ENCODE measurements around the gene EPS8. TPM values are rescaled to one million over a fixed set of nuclear protein-coding genes. Genes with fewer than 3 reads are reported as not detected.

EPS8 gene
- total and polyA plus RNA-seq, 4 donors = 56.0 to 165 (median 129) TPM

DNA sequence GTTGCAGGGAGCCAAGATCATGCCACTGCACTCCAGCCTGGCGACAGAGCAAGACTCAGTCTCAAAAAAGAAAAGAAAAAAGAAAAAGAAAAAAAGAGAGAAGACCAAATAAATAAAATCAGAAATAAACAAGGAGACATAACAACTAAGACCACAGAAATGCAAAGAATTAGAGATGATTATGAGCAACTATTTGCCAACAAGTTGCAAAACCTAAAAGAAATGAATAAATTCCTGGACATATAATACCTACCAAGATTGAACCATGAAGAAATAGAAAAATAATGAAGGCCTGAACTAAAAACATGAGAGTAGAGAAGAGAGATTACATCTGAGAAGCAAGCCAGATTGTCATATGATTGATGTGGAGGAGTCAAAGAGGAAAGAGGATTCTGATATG lies 17.6 kb upstream of the EPS8 start:
- Histone ChIP-seq H3K9me3 (ENCODE audit: control insufficient read depth, low read length) (no peaks in the 10 kb centered on the region), H3K4me1 (ENCODE audit: control insufficient read depth in 1 of 2, insufficient read depth in 2 of 2, low read length in 2 of 2) (no peaks in the 10 kb centered on the region), H3K27ac (ENCODE audit: low read depth in 1 of 2, low read length in 2 of 2) (no peak overlapping the region), H3K4me3 (ENCODE audit: low read length in 2 of 2) (no peak overlapping the region), H3K36me3 (ENCODE audit: control insufficient read depth in 1 of 2, insufficient read depth in 2 of 2, low read length in 1 of 2) (no peaks in the 10 kb centered on the region), H3K27me3 (ENCODE audit: control insufficient read depth in 1 of 2, insufficient read depth in 2 of 2, low read length in 1 of 2) (no peaks in the 10 kb centered on the region)
- WGBS, 2 donors = 96 to 100% methylated on average over 1 of the region's 1 CpG
- ATAC-seq (ENCODE audit: low FRiP score) (no peak), DNase-seq (no peak)
- intact Hi-C loops (cut with DNase I) = no loop called here

DNA sequence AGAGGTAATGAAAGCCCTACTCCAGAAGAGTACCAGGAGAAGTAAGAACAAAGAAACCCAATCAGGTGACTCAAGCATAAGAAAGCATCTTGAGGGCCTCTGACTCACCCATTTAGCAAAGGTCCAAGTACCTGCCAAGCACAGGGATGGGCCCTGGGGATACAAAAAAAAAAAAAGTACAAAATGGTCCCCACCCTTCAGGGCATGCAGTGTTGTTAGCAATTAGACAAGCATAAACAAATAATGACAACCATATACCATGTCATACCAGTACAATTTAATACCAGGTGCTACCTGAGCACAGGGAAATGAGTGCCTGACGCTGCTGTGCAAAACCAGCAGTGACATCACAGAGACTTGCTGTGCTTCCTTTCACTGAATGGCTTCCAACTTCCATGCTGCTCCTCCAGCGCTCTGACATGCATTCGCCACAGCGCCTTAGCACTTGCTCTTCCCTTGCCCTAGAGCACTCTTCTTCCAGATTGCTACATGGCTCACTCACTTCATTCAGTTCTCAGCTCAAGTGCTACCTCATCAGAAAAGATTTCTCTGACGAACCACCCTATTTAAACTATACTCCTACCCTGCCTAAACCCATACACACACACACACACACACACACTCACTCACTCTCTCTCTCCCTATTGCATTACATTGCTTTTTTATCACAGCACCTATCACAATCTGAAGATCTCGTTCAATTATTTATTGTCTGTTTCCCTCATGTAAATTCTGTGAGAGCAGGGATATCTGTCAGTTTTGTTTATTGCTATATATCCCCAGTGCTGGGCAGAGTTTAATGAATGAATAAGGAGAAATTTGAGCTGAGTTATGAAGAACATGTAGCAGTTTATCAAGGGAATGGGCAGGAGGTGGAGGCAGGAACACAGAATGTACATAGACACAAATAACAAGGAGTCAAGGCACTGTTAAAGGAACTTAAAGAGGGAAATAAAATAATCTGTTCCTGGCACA lies 12.9 kb upstream of the EPS8 start:
- no peaks in the 10 kb centered on the region for H3K9me3 ChIP-seq (ENCODE audit: control insufficient read depth, low read length)
- WGBS, 2 donors = 94% methylated on average over 6 of the region's 6 CpGs
- H3K36me3 ChIP-seq (ENCODE audit: control insufficient read depth in 1 of 2, insufficient read depth in 2 of 2, low read length in 1 of 2) = no peaks in the 10 kb centered on the region
- ATAC-seq (ENCODE audit: low FRiP score) = no peak
- H3K27ac ChIP-seq (ENCODE audit: low read depth in 1 of 2, low read length in 2 of 2) = no peak overlapping the region
- no peaks in the 10 kb centered on the region for H3K27me3 ChIP-seq (ENCODE audit: control insufficient read depth in 1 of 2, insufficient read depth in 2 of 2, low read length in 1 of 2)
- no peak overlapping the region for H3K4me3 ChIP-seq (ENCODE audit: low read length in 2 of 2)
- no peaks in the 10 kb centered on the region for H3K4me1 ChIP-seq (ENCODE audit: control insufficient read depth in 1 of 2, insufficient read depth in 2 of 2, low read length in 2 of 2)
- no peak for DNase-seq
- intact Hi-C loops (cut with DNase I) = no loop called here

DNA sequence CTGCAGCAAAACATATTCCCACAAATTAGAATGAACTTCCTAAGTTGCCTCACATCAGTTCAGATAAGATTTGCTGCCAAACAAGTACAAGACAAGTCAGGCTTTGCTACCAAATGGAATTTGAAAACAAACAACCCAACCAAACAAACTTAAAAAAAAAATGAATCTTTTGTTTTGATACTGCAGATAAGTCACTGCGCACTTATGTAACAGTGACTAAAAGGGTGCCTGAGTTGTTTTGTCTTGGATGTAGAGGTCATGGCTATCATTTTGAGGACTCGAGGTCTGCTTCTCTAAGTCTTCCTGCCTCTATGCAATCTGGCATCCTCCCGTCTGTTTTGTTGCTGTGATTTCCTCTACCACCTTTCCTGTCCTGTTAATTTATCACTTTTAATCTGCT lies 11.1 kb upstream of the EPS8 start:
- Histone ChIP-seq H3K4me1 (ENCODE audit: control insufficient read depth in 1 of 2, insufficient read depth in 2 of 2, low read length in 2 of 2) (no peaks in the 10 kb centered on the region), H3K27me3 (ENCODE audit: control insufficient read depth in 1 of 2, insufficient read depth in 2 of 2, low read length in 1 of 2) (no peaks in the 10 kb centered on the region), H3K4me3 (ENCODE audit: low read length in 2 of 2) (no peak overlapping the region), H3K27ac (ENCODE audit: low read depth in 1 of 2, low read length in 2 of 2) (no peak overlapping the region), H3K9me3 (ENCODE audit: control insufficient read depth, low read length) (no peaks in the 10 kb centered on the region), H3K36me3 (ENCODE audit: control insufficient read depth in 1 of 2, insufficient read depth in 2 of 2, low read length in 1 of 2) (no peaks in the 10 kb centered on the region)
- intact Hi-C loops (cut with DNase I) = no loop called here
- DNase-seq (no peak), ATAC-seq (ENCODE audit: low FRiP score) (no peak)
- 87 to 88% methylated on average over 3 of the region's 3 CpGs for WGBS, 2 donors

DNA sequence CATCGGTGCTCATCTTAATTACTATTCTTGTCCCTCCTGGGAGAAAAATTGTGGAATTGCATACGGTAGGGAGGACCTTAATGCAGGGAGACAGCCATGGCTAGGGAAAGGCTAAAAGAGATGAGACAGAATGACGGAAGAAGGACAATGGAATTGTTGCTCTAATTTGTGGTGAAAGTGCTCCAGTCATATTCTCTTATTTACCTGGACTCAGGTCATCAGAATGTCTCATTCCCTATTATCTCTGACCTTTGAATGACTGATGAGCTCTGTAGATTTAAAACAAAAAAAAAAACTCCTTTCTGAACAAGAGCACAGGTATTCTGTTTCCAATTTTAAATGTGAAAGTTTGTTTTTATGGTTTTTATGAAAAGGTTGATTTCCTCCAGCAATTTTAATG lies 8.6 kb upstream of the EPS8 start:
- intact Hi-C loops (cut with DNase I) = no loop called here
- H3K4me3 ChIP-seq (ENCODE audit: low read length in 2 of 2) = no peak overlapping the region
- H3K9me3 ChIP-seq (ENCODE audit: control insufficient read depth, low read length) = no peaks in the 10 kb centered on the region
- H3K27me3 ChIP-seq (ENCODE audit: control insufficient read depth in 1 of 2, insufficient read depth in 2 of 2, low read length in 1 of 2) = no peaks in the 10 kb centered on the region
- ATAC-seq (ENCODE audit: low FRiP score) (no peak), DNase-seq (no peak)
- no peak overlapping the region for H3K27ac ChIP-seq (ENCODE audit: low read depth in 1 of 2, low read length in 2 of 2)
- WGBS, 2 donors = 96% methylated on average over 3 of the region's 3 CpGs
- no peaks in the 10 kb centered on the region for H3K36me3 ChIP-seq (ENCODE audit: control insufficient read depth in 1 of 2, insufficient read depth in 2 of 2, low read length in 1 of 2)
- no peaks in the 10 kb centered on the region for H3K4me1 ChIP-seq (ENCODE audit: control insufficient read depth in 1 of 2, insufficient read depth in 2 of 2, low read length in 2 of 2)

DNA sequence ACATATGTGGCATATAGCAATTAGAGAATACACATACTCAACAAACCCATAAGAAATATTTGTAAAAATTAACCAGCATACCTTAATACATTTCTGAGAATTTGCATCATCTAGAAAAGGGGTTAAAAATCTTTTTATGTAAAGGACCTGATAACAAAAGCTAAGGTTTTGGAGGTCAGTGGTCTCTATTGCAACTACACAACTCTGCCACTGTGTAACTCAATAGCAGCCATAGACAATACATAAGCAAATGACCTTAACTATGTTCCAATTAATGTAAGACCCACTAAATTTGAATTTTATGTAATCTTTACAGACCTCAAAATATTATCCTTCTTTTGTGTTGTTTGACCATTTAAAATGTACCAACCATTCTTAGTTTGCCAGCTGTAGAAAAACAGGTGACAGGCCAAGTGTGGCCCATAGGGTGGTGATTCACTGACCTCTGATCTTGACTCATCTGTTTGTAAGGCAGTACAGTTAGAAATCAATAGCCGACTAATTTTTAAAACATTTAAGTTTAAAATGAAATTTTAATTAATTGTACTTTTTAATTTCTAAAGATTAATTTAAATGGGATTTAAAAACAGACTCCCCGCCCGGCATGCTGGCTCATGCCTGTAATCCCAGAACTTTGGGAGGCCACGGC lies 7.4 kb upstream of the EPS8 start:
- H3K4me1 ChIP-seq (ENCODE audit: control insufficient read depth in 1 of 2, insufficient read depth in 2 of 2, low read length in 2 of 2) = no peaks in the 10 kb centered on the region
- ATAC-seq (ENCODE audit: low FRiP score) = no peak
- H3K4me3 ChIP-seq (ENCODE audit: low read length in 2 of 2) = no peak overlapping the region
- no peak overlapping the region for H3K27ac ChIP-seq (ENCODE audit: low read depth in 1 of 2, low read length in 2 of 2)
- no peaks in the 10 kb centered on the region for H3K36me3 ChIP-seq (ENCODE audit: control insufficient read depth in 1 of 2, insufficient read depth in 2 of 2, low read length in 1 of 2)
- no peaks in the 10 kb centered on the region for H3K27me3 ChIP-seq (ENCODE audit: control insufficient read depth in 1 of 2, insufficient read depth in 2 of 2, low read length in 1 of 2)
- no peak for DNase-seq
- no peaks in the 10 kb centered on the region for H3K9me3 ChIP-seq (ENCODE audit: control insufficient read depth, low read length)
- intact Hi-C loops (cut with DNase I) = no loop called here
- 70 to 84% methylated on average over 4 of the region's 4 CpGs for WGBS, 2 donors

DNA sequence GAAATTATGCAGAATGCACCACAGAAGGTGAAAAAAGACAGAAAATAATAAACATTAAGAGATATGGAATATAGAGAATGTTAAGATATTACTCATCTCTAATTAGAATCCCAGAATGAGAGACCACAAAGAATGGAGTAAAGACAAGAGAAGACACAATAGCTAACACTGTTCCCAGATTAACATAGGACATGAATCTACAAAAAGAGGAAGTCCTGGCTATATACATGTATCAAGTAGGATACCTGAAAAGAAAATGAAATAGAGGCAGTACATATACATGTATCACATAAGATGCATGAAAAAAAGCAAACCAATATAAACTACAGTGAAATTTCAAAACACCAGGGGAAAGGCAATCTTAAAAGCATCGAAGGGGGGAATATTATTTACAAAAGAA lies 5.6 kb upstream of the EPS8 start:
- WGBS, 2 donors = 94 to 97% methylated on average over 1 of the region's 1 CpG
- no peaks in the 10 kb centered on the region for H3K36me3 ChIP-seq (ENCODE audit: control insufficient read depth in 1 of 2, insufficient read depth in 2 of 2, low read length in 1 of 2)
- H3K27me3 ChIP-seq (ENCODE audit: control insufficient read depth in 1 of 2, insufficient read depth in 2 of 2, low read length in 1 of 2) = no peaks in the 10 kb centered on the region
- no peaks in the 10 kb centered on the region for H3K9me3 ChIP-seq (ENCODE audit: control insufficient read depth, low read length)
- no peak for ATAC-seq (ENCODE audit: low FRiP score)
- no peak overlapping the region for H3K4me3 ChIP-seq (ENCODE audit: low read length in 2 of 2)
- no peak for DNase-seq
- no peaks in the 10 kb centered on the region for H3K4me1 ChIP-seq (ENCODE audit: control insufficient read depth in 1 of 2, insufficient read depth in 2 of 2, low read length in 2 of 2)
- intact Hi-C loops (cut with DNase I) = loop anchor here in 1 of 2 donors (5.0 kb wide), 1 partner anchor 42 kb away; no protein-coding TSS in a partner anchor
- no peak overlapping the region for H3K27ac ChIP-seq (ENCODE audit: low read depth in 1 of 2, low read length in 2 of 2)

DNA sequence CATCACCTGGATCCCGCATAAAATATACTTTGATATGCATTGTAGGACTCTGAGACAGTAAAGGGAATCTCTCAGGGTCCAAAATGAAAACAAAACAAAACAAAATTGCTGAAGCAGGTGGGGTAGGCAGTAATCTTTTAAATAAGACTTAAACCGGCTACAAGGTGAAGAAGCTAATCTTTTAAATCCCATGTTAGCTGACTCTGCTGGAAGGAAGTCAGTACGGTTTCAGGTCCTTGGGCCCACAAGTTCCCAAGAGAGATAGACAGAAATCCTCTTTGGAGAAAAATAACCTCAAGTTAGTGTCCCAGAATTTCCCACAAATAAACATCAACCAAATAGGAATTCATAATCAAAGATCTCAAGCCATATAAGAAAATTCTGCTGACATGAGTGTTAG lies 5.0 kb upstream of the EPS8 start:
- Histone ChIP-seq H3K27me3 (ENCODE audit: control insufficient read depth in 1 of 2, insufficient read depth in 2 of 2, low read length in 1 of 2) (no peaks in the 10 kb centered on the region), H3K9me3 (ENCODE audit: control insufficient read depth, low read length) (no peaks in the 10 kb centered on the region), H3K4me3 (ENCODE audit: low read length in 2 of 2) (no peak overlapping the region), H3K36me3 (ENCODE audit: control insufficient read depth in 1 of 2, insufficient read depth in 2 of 2, low read length in 1 of 2) (no peaks in the 10 kb centered on the region), H3K4me1 (ENCODE audit: control insufficient read depth in 1 of 2, insufficient read depth in 2 of 2, low read length in 2 of 2) (no peaks in the 10 kb centered on the region), H3K27ac (ENCODE audit: low read depth in 1 of 2, low read length in 2 of 2) (no peak overlapping the region)
- ATAC-seq (ENCODE audit: low FRiP score) (no peak), DNase-seq (no peak)
- 99% methylated on average over 3 of the region's 3 CpGs for WGBS, 2 donors
- intact Hi-C loops (cut with DNase I) = loop anchor here in 1 of 2 donors (5.0 kb wide), 1 partner anchor 43 kb away; no protein-coding TSS in a partner anchor

DNA sequence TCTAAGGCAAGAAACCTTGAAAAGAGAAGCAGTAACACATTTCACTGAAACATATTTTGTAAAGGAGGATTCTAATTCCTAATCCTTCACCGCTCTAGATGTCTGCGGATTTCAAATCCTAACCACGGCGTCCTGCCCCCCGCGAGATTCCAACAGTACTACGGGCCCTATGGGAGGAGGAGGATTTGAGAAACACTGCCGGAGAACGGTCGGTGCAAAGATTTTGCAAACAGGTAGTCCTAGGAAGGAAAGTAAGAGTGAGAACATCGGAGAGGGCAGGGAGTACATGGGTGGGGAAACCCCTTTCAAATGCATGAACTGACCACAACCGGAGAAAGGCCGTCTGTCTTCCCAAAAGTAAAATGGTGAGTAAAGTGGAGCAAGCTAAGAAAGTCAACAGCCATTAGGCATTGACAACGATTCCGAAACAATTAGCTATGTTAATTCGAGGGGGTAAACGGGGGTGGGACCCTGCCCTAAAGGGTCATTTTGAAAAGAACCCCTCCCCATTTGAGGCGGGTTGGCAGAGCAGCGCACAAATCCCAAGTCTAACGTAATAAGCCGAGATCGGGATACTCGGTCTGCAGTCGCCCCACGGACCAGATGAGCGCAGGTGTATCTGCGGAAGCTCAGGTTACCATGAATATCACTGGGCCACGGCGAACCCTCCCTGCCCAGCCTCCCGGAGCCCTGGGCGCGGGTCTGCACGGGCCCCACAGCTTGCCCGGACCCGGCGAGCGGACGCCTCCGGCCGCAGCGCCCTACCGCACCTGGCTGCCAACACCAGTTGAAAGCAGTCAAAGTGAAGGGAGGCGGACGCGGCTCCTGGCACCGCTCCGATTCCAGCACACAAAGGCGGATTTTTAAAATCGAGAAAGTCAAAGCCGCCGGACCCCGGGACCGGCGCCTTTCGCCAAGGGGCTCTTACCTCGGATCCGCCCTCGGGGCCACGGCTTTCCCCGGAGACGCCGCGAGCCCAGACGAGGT lies 662 bp downstream of the EPS8 start:
- intact Hi-C loops (cut with DNase I) = loop anchor here (5.0 to 10.0 kb wide), 4 partner anchors 36 to 186 kb away; no protein-coding TSS in a partner anchor
- Histone ChIP-seq H3K9me3 (ENCODE audit: control insufficient read depth, low read length) (no peaks in the 10 kb centered on the region), H3K27ac (ENCODE audit: low read depth in 1 of 2, low read length in 2 of 2) (peak overlapping the region; percentile 10 to 35), H3K4me1 (ENCODE audit: control insufficient read depth in 1 of 2, insufficient read depth in 2 of 2, low read length in 2 of 2) (no peaks in the 10 kb centered on the region), H3K4me3 (ENCODE audit: low read length in 2 of 2) (peak overlapping the region; percentile 46 to 94), H3K27me3 (ENCODE audit: control insufficient read depth in 1 of 2, insufficient read depth in 2 of 2, low read length in 1 of 2) (no peaks in the 10 kb centered on the region), H3K36me3 (ENCODE audit: control insufficient read depth in 1 of 2, insufficient read depth in 2 of 2, low read length in 1 of 2) (no peaks in the 10 kb centered on the region)
- ATAC-seq (ENCODE audit: low FRiP score) (peak; percentile 64), DNase-seq (peak; percentile 66 to 86)
- WGBS, 2 donors = 0% methylated on average over 57 to 64 of the region's 64 CpGs
